HG02840 (cell line): ENCODE measurements around the gene ZDHHC14.

Experiments
- ATAC-seq: cut with Tn5 transposase; IDR thresholded peaks from one replicate; pipeline ENCODE4 v1.9.1; 2021; ENCODE audit warnings: mild to moderate bottlenecking, moderate library complexity, moderate number of reproducible peaks; ENCODE audit not compliant: unreplicated experiment, low FRiP score

The ZDHHC14 gene

GRCh38 chr6:157631838-157632614 lies 251.0 kb downstream of the ZDHHC14 start:
- no peak for ATAC-seq

GRCh38 chr6:157632821-157633220 lies 251.8 kb downstream of the ZDHHC14 start:
- no peak for ATAC-seq

- no peak for ATAC-seq
Measured at GRCh38 chr6:157634546-157634945, 253.6 kb downstream of the ZDHHC14 start.

GRCh38 chr6:157635388-157636244 lies 254.6 kb downstream of the ZDHHC14 start:
- ATAC-seq = no peak

- ATAC-seq = no peak
Measured at GRCh38 chr6:157637516-157637915, 256.5 kb downstream of the ZDHHC14 start.

- ATAC-seq = no peak
Measured at GRCh38 chr6:157637941-157638662, 257.1 kb downstream of the ZDHHC14 start.

- ATAC-seq = no peak
Measured at GRCh38 chr6:157638779-157639178, 257.8 kb downstream of the ZDHHC14 start.

GRCh38 chr6:157640746-157641451 lies 259.9 kb downstream of the ZDHHC14 start:
- ATAC-seq = no peak

- no peak for ATAC-seq
Measured at GRCh38 chr6:157641837-157642236, 260.8 kb downstream of the ZDHHC14 start.

- ATAC-seq = no peak
Measured at GRCh38 chr6:157642736-157643135, 261.7 kb downstream of the ZDHHC14 start.

- no peak for ATAC-seq
Measured at GRCh38 chr6:157644043-157644810, 263.2 kb downstream of the ZDHHC14 start.

GRCh38 chr6:157645201-157645795 lies 264.3 kb downstream of the ZDHHC14 start:
- no peak for ATAC-seq

- no peak for ATAC-seq
Measured at GRCh38 chr6:157646012-157646411, 265.0 kb downstream of the ZDHHC14 start.

- no peak for ATAC-seq
Measured at GRCh38 chr6:157647261-157647915, 266.4 kb downstream of the ZDHHC14 start.

GRCh38 chr6:157648561-157648960 lies 267.6 kb downstream of the ZDHHC14 start:
- ATAC-seq = no peak

- no peak for ATAC-seq
Measured at GRCh38 chr6:157649311-157650260, 268.6 kb downstream of the ZDHHC14 start.

- no peak for ATAC-seq
Measured at GRCh38 chr6:157650261-157650640, 269.3 kb downstream of the ZDHHC14 start.

GRCh38 chr6:157650801-157651200 lies 269.8 kb downstream of the ZDHHC14 start:
- ATAC-seq = no peak
